Vagina (tissue), 2 donors: ENCODE data around the gene TMEM266.

Experiments used
- CTCF ChIP-seq, 3 experiments: fragments of 450-650 bp in 2 of 3; fragments of 200-600 bp in 1 of 3; sonication (generic) in 1 of 3; IDR thresholded peaks; one replicate each; pipeline ENCODE4 v1.5.1; 2017 to 2019; ENCODE audit warnings: antibody characterized with exemption in 3 of 3, mild to moderate bottlenecking in 2 of 3, moderate library complexity in 2 of 3
- POLR2A ChIP-seq, 2 donors: fragments of 450-650 bp; IDR thresholded peaks; one replicate each; pipeline ENCODE4 v1.6.1; 2017; ENCODE audit warnings: antibody characterized with exemption in 2 of 2, mild to moderate bottlenecking in 2 of 2, moderate library complexity in 2 of 2
- POLR2AphosphoS5 ChIP-seq, 2 donors: sonication (generic); formaldehyde crosslinking; IDR thresholded peaks; one replicate each; pipeline ENCODE4 v1.9.0; 2017; ENCODE audit warnings: antibody characterized with exemption in 2 of 2, mild to moderate bottlenecking in 2 of 2, low read depth in 1 of 2; ENCODE audit not compliant: insufficient read depth in 1 of 2

DNA sequence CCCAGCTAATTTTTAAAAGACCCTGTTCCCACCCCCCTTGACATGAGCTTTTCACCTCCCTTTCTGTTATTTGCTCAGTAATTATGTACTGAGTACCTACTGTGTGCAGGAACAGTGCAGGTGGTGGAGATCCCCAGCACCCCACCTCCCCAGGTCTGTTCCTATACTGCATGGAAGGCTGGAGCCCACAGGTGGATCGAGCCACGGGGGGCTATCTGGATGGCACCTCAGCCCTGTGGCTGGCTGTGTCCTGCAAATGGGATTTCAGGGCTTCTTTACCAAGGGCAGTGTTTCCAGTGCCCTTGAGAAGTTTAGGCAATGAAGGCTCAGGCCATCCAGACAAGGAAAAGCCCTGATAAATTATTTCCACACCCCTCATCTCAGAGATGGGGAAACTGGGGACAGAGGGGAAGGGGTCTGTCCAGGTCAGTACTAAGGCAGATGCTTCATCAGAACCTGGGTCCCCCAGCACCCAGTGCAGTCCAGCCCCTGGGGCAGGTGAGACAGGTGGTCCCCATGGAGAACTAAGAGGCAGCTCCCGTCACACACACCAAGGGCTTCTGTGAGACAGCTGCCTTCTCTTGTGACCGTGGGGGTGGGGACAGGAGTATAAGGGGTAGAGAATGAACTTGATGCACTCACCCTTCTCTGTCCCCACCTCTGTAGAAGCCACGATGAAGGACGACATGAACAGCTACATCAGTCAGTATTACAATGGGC lies 141.9 kb downstream of the TMEM266 start:
- no peak for TF ChIP-seq POLR2A (IDR thresholded peaks at IDR 0.05)
- TF ChIP-seq CTCF (IDR thresholded peaks at IDR 0.05), result no peak
- no peak for TF ChIP-seq POLR2AphosphoS5 (IDR thresholded peaks at IDR 0.05; ENCODE audit: insufficient read depth in 1 of 2, low read depth in 1 of 2)
